SK-N-SH (cell line): ENCODE measurements around the gene NID1. TPM values are rescaled to one million over a fixed set of nuclear protein-coding genes. Genes with fewer than 3 reads are reported as not detected.
A peak's percentile ranks its signal among the peaks of the same experiment; 100 is the strongest.

Experiments used
- CTCF ChIA-PET: fragments of 300-600, 350-600 bp; formaldehyde crosslinking; extraction: SDS; loops from one replicate; lab custom pipeline; 2021; lab: Yijun Ruan, JAX
- POLR2A ChIA-PET: fragments of 350-600 bp; sonication (Branson Sonifier 250); formaldehyde crosslinking; extraction: SDS; loops from one replicate; lab custom pipeline; 2020; ENCODE audit warnings: antibody characterized with exemption, inconsistent platforms; lab: Yijun Ruan, JAX
- DNase-seq: peaks from one replicate; pipeline ENCODE4 v3.0.0; 2012
- H2AFZ ChIP-seq: fragments of 200-600 bp; sonication (generic); 2 replicates; pipeline ENCODE4 v1.8.1; 2016; ENCODE audit warnings: antibody characterized with exemption, mild to moderate bottlenecking, low read depth
- H3F3A ChIP-seq: fragments of 200-600 bp; sonication (generic); replicated peaks from 2 replicates; pipeline ENCODE3; 2016; ENCODE audit warnings: antibody characterized with exemption, mild to moderate bottlenecking; ENCODE audit not compliant: insufficient read depth
- H3K27ac ChIP-seq, 2 experiments: fragments of 200-500 bp in 1 of 2; fragments of 200-600 bp in 1 of 2; sonication (Bioruptor generic) in 1 of 2; sonication (generic), shearing (Covaris generic) in 1 of 2; 2 replicates each; pipeline versions ENCODE4 v1.5.1 to v1.6.1; 2014 to 2016; ENCODE audit warnings: low read depth in 2 of 2, inconsistent platforms in 1 of 2, low read length in 1 of 2, mild to moderate bottlenecking in 1 of 2, mixed read lengths in 1 of 2
- H3K27me3 ChIP-seq: fragments of 200-600 bp; sonication (generic), shearing (Covaris generic); 2 replicates; pipeline ENCODE4 v1.6.1; 2016; ENCODE audit warnings: mixed run types; ENCODE audit not compliant: insufficient read depth
- H3K36me3 ChIP-seq, 2 experiments: fragments of 200-500 bp in 1 of 2; fragments of 200-600 bp in 1 of 2; sonication (Bioruptor generic) in 1 of 2; sonication (generic) in 1 of 2; replicated peaks in 1 of 2; 2 replicates each; pipeline versions ENCODE3 to v1.5.1; 2014 to 2016; ENCODE audit warnings: low read length in 1 of 2, mild to moderate bottlenecking in 1 of 2; ENCODE audit not compliant: insufficient read depth in 2 of 2, control insufficient read depth in 1 of 2
- H3K4me1 ChIP-seq, 2 experiments: fragments of 200-500 bp in 1 of 2; fragments of 200-600 bp in 1 of 2; sonication (Bioruptor generic) in 1 of 2; sonication (generic), shearing (Covaris generic) in 1 of 2; 2 replicates each; pipeline versions ENCODE4 v1.5.1 to v1.6.1; 2014 to 2016; ENCODE audit warnings: low read depth in 1 of 2, low read length in 1 of 2, mixed run types in 1 of 2; ENCODE audit not compliant: insufficient read depth in 2 of 2, control insufficient read depth in 1 of 2
- H3K4me2 ChIP-seq: fragments of 200-600 bp; sonication (generic), shearing (Covaris generic); 2 replicates; pipeline ENCODE4 v1.6.1; 2017; ENCODE audit warnings: mixed run types
- H3K4me3 ChIP-seq, 2 experiments: fragments of 200-500 bp in 1 of 2; fragments of 200-600 bp in 1 of 2; sonication (Bioruptor generic) in 1 of 2; sonication (generic), shearing (Covaris generic) in 1 of 2; 2 replicates each; pipeline versions ENCODE4 v1.5.1 to v1.8.1; 2014 to 2016; ENCODE audit warnings: low read depth in 2 of 2, inconsistent platforms in 1 of 2, low read length in 1 of 2, mild to moderate bottlenecking in 1 of 2, mixed read lengths in 1 of 2, moderate library complexity in 1 of 2
- H3K79me2 ChIP-seq: fragments of 200-600 bp; sonication (generic); 2 replicates; pipeline ENCODE4 v1.8.1; 2017; ENCODE audit warnings: mild to moderate bottlenecking; ENCODE audit not compliant: insufficient read depth
- H3K9ac ChIP-seq: fragments of 200-600 bp; sonication (generic); 2 replicates; pipeline ENCODE4 v1.6.1; 2017; ENCODE audit warnings: mixed run types
- H3K9me2 ChIP-seq: fragments of 200-600 bp; sonication (generic); 2 replicates; pipeline ENCODE4 v1.6.1; 2017; ENCODE audit warnings: mixed run types
- H3K9me3 ChIP-seq: fragments of 200-600 bp; sonication (generic); 2 replicates; pipeline ENCODE4 v1.6.1; 2017; ENCODE audit warnings: mixed run types, mild to moderate bottlenecking, moderate library complexity
- H4K20me1 ChIP-seq: fragments of 200-600 bp; sonication (generic); 2 replicates; pipeline ENCODE4 v1.6.1; 2017; ENCODE audit warnings: mild to moderate bottlenecking, mixed run types; ENCODE audit not compliant: insufficient read depth
- EZH2phosphoT487 ChIP-seq: fragments of 200-600 bp; sonication (generic); IDR thresholded peaks from 2 replicates; pipeline ENCODE4 v1.6.1; 2017; ENCODE audit warnings: low read depth, mixed run types, mild to moderate bottlenecking, antibody characterized with exemption, moderate library complexity, borderline replicate concordance
- FOSL2 ChIP-seq: IDR thresholded peaks from 2 replicates; pipeline ENCODE4 v1.4.0; 2012; ENCODE audit warnings: low read depth, mild to moderate bottlenecking, moderate library complexity, borderline replicate concordance
- FOXM1 ChIP-seq: IDR thresholded peaks from 2 replicates; pipeline ENCODE4 v1.4.0; 2012; ENCODE audit warnings: low read depth, mild to moderate bottlenecking
- GATA2 ChIP-seq: sonication (generic); formaldehyde crosslinking; IDR thresholded peaks from 2 replicates; pipeline ENCODE4 v1.5.0; 2020; ENCODE audit warnings: mild to moderate bottlenecking, missing genetic modification reagents
- NFIC ChIP-seq: IDR thresholded peaks from 2 replicates; pipeline ENCODE4 v1.4.0; 2012; ENCODE audit warnings: borderline replicate concordance
- POLR2AphosphoS5 ChIP-seq: IDR thresholded peaks from 2 replicates; pipeline ENCODE4 v1.6.1; 2012; ENCODE audit warnings: low read depth, low read length
- RAD21 ChIP-seq: IDR thresholded peaks from 2 replicates; pipeline ENCODE4 v1.6.1; 2012; ENCODE audit warnings: mild to moderate bottlenecking, low read length
- RXRA ChIP-seq: IDR thresholded peaks from 2 replicates; pipeline ENCODE4 v1.4.0; 2012; ENCODE audit warnings: low read depth, mild to moderate bottlenecking, borderline replicate concordance
- TCF12 ChIP-seq: IDR thresholded peaks from 2 replicates; pipeline ENCODE4 v1.4.0; 2012
- TEAD4 ChIP-seq: IDR thresholded peaks from 2 replicates; pipeline ENCODE4 v1.4.0; 2012; ENCODE audit warnings: mild to moderate bottlenecking, borderline replicate concordance; ENCODE audit not compliant: insufficient read depth
- WGBS: methylation state at CpG from one replicate; pipeline ENCODE4 v1.1.6; 2017; ENCODE audit warnings: low lambda C conversion rate; 5-methylcytosine and 5-hydroxymethylcytosine counted together
- polyA plus RNA-seq, 3 experiments: library from polyadenylated mRNA; depleted of rRNA; stranded (reverse); fragments of >200 nt; gene quantifications; 2 replicates each; pipeline ENCODE4 v1.2.3, GENCODE V29; 2012

The NID1 gene
- polyA plus RNA-seq, 1 of the 3 experiments (the other 2 are of a cell fraction), result 74.3 TPM

DNA sequence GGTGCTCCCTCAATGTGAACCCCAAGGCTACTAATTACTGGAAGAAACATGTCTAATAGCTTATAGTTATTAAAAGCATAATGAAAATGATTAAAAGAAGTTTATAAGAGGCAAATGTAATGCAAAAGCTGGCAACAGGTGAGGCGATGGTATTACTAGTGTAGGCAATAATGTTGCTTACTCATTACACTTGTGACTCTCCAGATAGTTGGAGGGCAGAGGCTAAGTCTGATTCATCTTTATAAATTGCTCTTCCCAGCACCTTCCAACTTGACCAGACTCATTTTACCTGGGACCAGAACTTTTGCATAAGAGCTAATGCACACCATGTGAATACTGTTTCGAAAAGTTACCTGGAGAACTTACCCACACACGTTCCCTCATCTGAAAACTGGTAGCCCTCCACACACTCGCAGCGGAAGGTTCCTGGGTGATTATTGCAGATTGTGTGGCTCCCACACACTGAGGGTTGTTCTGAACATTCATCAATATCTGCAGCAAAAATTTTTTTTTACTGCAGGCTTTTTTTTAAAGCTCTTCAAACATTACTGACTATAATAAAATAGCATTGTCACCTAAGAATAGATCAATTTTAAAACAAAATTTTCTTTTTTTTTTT, 48.0 kb downstream of the NID1 start:
- POLR2A ChIA-PET, result no interaction called here
- Histone ChIP-seq H3K4me1 (peaks cover 0 to 3% of the 10 kb centered on the region in 2 experiments; a peak in 1 of 4 replicates), H3K4me3 (no peak overlapping the region), H3K4me2 (no peak overlapping the region), H4K20me1 (no peaks in the 10 kb centered on the region), H3K27me3 (no peaks in the 10 kb centered on the region), H2AFZ (no peak overlapping the region), H3K9me2 (no peaks in the 10 kb centered on the region), H3K9me3 (no peaks in the 10 kb centered on the region), H3K27ac (no peak overlapping the region), H3K79me2 (no peaks in the 10 kb centered on the region), H3F3A (no peaks in the 10 kb centered on the region), H3K36me3 (peaks cover 3 to 7% of the 10 kb centered on the region in 2 experiments), H3K9ac (no peak overlapping the region)
- 93% methylated on average over 5 of the region's 5 CpGs for WGBS
- CTCF ChIA-PET, result interaction anchor here (2.1 kb wide), 1 partner anchor 45 kb away, joined by 6 read pairs; no protein-coding TSS in a partner anchor
- TF ChIP-seq TCF12 (peak; percentile 27; the same call in 1 of the 2 replicates), TEAD4 (no peak), FOSL2 (peak; percentile 48)
- no peak for DNase-seq

DNA sequence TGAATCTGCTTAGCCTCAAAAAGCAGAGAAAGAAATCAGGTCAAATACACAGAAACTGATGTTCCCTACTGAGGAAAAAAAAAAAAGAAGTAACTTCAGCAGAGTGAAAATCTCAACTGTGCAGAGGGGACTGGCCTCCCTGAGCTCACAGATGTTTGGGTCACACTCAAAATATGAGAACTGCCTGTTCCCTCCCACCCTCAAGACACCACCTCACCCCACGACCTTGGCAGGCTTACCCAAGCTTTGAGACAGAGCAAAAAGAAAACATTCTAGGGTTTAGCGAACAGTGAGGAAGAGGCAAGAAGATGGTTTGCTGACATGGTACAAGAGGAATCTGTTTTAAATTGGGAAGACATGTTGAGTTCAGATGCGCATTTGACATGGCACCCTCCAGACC, 48.8 kb downstream of the NID1 start:
- no peak overlapping the region for H2AFZ ChIP-seq
- WGBS, result 84% methylated on average over 3 of the region's 3 CpGs
- H3K4me1 ChIP-seq, result no peaks in the 10 kb centered on the region; a peak in 1 of 4 replicates
- H3K79me2 ChIP-seq, result no peaks in the 10 kb centered on the region
- no peaks in the 10 kb centered on the region for H3K9me2 ChIP-seq
- H3K4me3 ChIP-seq, result no peak overlapping the region
- no peak for DNase-seq
- H3K36me3 ChIP-seq, result peaks cover 3 to 4% of the 10 kb centered on the region in 2 experiments
- no peak overlapping the region for H3K4me2 ChIP-seq
- no peak overlapping the region for H3K27ac ChIP-seq
- no peaks in the 10 kb centered on the region for H3K9me3 ChIP-seq
- TF ChIP-seq NFIC (no peak), FOXM1 (no peak), EZH2phosphoT487 (no peak), RXRA (no peak)
- ChIA-PET CTCF (no interaction called here), POLR2A (no interaction called here)
- no peak overlapping the region for H3K9ac ChIP-seq
- H3K27me3 ChIP-seq, result no peaks in the 10 kb centered on the region
- no peaks in the 10 kb centered on the region for H4K20me1 ChIP-seq
- no peaks in the 10 kb centered on the region for H3F3A ChIP-seq

- Histone ChIP-seq H3K27ac (no peak overlapping the region), H2AFZ (no peak overlapping the region), H3K4me2 (no peak overlapping the region), H3K9me2 (no peaks in the 10 kb centered on the region), H3K4me3 (no peak overlapping the region), H4K20me1 (no peaks in the 10 kb centered on the region), H3K4me1 (no peaks in the 10 kb centered on the region; a peak in 1 of 4 replicates), H3K9me3 (no peaks in the 10 kb centered on the region), H3K27me3 (no peaks in the 10 kb centered on the region), H3F3A (peaks cover 5% of the 10 kb centered on the region), H3K36me3 (peaks cover 3 to 4% of the 10 kb centered on the region in 2 experiments), H3K9ac (no peak overlapping the region), H3K79me2 (no peaks in the 10 kb centered on the region)
- ChIA-PET CTCF (no interaction called here), POLR2A (no interaction called here)
- TF ChIP-seq GATA2 (CRISPR knock-in tag) (no peak), POLR2AphosphoS5 (no peak), RAD21 (no peak)
- 92% methylated on average over 4 of the region's 4 CpGs for WGBS
- DNase-seq, result no peak
Measured at GRCh38 chr1:236015539-236015938, 49.4 kb downstream of the NID1 start.
